Measurements from ENCODE around the gene RFNG. TPM values are rescaled to one million over a fixed set of nuclear protein-coding genes. Genes with fewer than 3 reads are reported as not detected.

Gene RFNG
- total RNA-seq, 1 experiment from 2014 or later = 52.0 TPM

DNA sequence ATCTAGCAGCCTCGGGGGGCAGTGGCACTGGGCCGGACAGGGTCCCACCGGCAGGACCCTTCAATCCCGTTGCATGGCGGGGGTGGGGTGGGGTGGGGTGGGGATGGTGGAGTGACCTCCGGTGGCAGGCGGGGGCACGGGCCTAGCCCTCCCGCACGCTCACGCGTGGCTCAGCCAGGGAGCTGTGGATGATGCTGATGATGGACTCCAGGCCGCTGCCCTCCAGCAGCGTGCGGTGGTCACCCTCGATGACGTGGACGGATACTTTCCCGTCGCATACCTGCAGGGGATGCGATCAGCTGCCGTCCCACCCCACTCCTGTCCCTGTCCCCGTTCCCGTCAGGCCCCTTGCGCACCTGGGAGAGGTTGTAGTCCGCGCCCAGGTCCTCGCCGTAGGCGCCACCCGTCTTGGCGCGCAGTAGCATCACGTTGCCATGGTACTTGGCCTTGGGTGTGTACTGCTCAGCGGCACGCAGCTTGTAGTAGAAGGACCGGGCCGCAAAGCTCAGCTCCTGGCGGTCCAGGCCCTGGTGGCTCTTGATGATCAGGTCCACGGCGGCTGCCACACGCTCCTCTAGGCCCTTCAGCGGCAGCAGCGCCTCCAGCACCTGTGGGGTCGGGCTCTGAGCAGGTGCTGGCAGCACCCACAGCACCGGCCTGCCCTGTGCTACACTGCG is 27.5 kb upstream of the RFNG start:
- POLR2A ChIA-PET = no interaction called here

More for the DNA sequence above, 27.5 kb upstream of the RFNG start:
- H3K4me1 ChIP-seq (ENCODE audit: control insufficient read depth in 1 of 2, insufficient read depth in 2 of 2, low read length in 2 of 2) = no peaks in the 10 kb centered on the region
- H2AFZ ChIP-seq (ENCODE audit: low read depth, low read length, poor library complexity, severe bottlenecking) = no peak overlapping the region
- ChIA-PET CTCF (interaction anchor here (0.6 kb wide), 1 partner anchor 56 kb away, joined by 3 read pairs; the partner anchor contains the start of genes CENPX and LRRC45), RAD21 (ENCODE audit: low non-redundant PET in 1 of 2, low total read pairs in 2 of 2, uncharacterized antibody in 2 of 2, unreplicated experiment in 2 of 2) (no interaction called here)
- TF ChIP-seq CBX3 (IDR thresholded peaks at IDR 0.05; ENCODE audit: low read depth) (no peak), TCF7L2 (IDR thresholded peaks at IDR 0.05; ENCODE audit: borderline replicate concordance, extremely low read depth, insufficient read depth, insufficient read length) (no peak), YY1 (IDR thresholded peaks at IDR 0.05; ENCODE audit: extremely low read depth, insufficient replicate concordance, low read depth, low read length) (no peak), EZH2 (IDR thresholded peaks at IDR 0.05) (no peak), CEBPB (IDR thresholded peaks at IDR 0.05; ENCODE audit: low read depth) (no peak), RAD21 (IDR thresholded peaks at IDR 0.05; ENCODE audit: low read depth) (no peak), POLR2AphosphoS5 (IDR thresholded peaks at IDR 0.05; ENCODE audit: low read depth, low read length) (no peak), POLR2A (IDR thresholded peaks at IDR 0.05; ENCODE audit: borderline replicate concordance, extremely low read depth, insufficient read depth, insufficient read length) (no peak)
- TF ChIP-seq, protein P1, sequence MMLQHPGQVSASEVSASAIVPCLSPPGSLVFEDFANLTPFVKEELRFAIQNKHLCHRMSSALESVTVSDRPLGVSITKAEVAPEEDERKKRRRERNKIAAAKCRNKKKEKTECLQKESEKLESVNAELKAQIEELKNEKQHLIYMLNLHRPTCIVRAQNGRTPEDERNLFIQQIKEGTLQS (IDR thresholded peaks at IDR 0.05) = no peak
- TF ChIP-seq, protein P2, sequence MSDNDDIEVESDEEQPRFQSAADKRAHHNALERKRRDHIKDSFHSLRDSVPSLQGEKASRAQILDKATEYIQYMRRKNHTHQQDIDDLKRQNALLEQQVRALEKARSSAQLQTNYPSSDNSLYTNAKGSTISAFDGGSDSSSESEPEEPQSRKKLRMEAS (IDR thresholded peaks at IDR 0.05) = no peak
- TF ChIP-seq, protein P3, sequence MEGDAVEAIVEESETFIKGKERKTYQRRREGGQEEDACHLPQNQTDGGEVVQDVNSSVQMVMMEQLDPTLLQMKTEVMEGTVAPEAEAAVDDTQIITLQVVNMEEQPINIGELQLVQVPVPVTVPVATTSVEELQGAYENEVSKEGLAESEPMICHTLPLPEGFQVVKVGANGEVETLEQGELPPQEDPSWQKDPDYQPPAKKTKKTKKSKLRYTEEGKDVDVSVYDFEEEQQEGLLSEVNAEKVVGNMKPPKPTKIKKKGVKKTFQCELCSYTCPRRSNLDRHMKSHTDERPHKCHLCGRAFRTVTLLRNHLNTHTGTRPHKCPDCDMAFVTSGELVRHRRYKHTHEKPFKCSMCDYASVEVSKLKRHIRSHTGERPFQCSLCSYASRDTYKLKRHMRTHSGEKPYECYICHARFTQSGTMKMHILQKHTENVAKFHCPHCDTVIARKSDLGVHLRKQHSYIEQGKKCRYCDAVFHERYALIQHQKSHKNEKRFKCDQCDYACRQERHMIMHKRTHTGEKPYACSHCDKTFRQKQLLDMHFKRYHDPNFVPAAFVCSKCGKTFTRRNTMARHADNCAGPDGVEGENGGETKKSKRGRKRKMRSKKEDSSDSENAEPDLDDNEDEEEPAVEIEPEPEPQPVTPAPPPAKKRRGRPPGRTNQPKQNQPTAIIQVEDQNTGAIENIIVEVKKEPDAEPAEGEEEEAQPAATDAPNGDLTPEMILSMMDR (IDR thresholded peaks at IDR 0.05 in 2 of 3, conservative IDR thresholded peaks at IDR 0.05 in 1 of 3; ENCODE audit: borderline replicate concordance in 1 of 3, insufficient read depth in 1 of 3, low read depth in 2 of 3, low read length in 2 of 3) = no peak
- DNase-seq (ENCODE audit: low read depth, low spot score) (no peak), ATAC-seq (no peak)
- no TSS peak for BruUV-seq (replicated peaks)
- H3K27ac ChIP-seq (ENCODE audit: low read depth, low read length) = no peak overlapping the region
- H3K27me3 ChIP-seq (ENCODE audit: insufficient read depth, low read length) = no peaks in the 10 kb centered on the region
- peaks cover 43 to 49% of the 10 kb centered on the region in 2 experiments for H3K36me3 ChIP-seq (ENCODE audit: control insufficient read depth in 1 of 2, insufficient read depth in 2 of 2, low read length in 2 of 2)
- H4K20me1 ChIP-seq (ENCODE audit: insufficient read depth) = peaks cover 9% of the 10 kb centered on the region; the same call in 1 of the 2 replicates
- H3K9me2 ChIP-seq (ENCODE audit: insufficient read depth) = no peaks in the 10 kb centered on the region
- H3K79me2 ChIP-seq (ENCODE audit: insufficient read depth, low read length) = peaks cover 3% of the 10 kb centered on the region; the same call in 1 of the 2 replicates
- H3K4me2 ChIP-seq (ENCODE audit: low read length) = no peak overlapping the region
- no peaks in the 10 kb centered on the region for H3K9me3 ChIP-seq (ENCODE audit: control insufficient read depth in 1 of 2, insufficient read depth in 1 of 2, low read depth in 1 of 2, low read length in 2 of 2)
- H3K4me3 ChIP-seq (replicated peaks in 1 of 2; ENCODE audit: low read depth in 1 of 2, low read length in 2 of 2) = no peak overlapping the region
- H3K9ac ChIP-seq (ENCODE audit: low read length) = no peak overlapping the region
- intact Hi-C loops (cut with micrococcal nuclease) = no loop called here
